Measurements from ENCODE around the gene STOML3.
"Not testable (repeated sequence)": the region's sequence is repeated elsewhere in the genome, so short reads cannot be mapped to it uniquely, and the experiment has no call there.

Gene STOML3

DNA sequence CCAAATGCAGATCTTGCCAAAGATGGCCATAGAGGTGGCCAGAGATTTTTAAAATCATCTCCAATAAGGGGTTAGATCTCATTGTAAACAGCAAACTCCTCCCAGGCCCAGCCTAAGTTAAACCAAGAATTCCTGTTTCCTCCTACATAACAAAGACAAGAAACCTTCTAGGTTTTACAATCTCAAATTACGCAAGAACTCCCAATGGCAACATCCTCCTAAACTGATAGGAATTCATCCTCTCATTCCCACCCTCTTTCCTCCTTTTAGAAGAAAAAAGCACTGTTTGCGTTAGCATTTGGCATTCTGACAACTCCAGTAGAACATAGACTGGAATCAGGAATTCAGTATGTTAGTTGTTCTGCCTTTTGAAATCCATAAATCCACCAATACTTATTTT lies 32.7 kb upstream of the STOML3 start:
- TF ChIP-seq, protein P1, sequence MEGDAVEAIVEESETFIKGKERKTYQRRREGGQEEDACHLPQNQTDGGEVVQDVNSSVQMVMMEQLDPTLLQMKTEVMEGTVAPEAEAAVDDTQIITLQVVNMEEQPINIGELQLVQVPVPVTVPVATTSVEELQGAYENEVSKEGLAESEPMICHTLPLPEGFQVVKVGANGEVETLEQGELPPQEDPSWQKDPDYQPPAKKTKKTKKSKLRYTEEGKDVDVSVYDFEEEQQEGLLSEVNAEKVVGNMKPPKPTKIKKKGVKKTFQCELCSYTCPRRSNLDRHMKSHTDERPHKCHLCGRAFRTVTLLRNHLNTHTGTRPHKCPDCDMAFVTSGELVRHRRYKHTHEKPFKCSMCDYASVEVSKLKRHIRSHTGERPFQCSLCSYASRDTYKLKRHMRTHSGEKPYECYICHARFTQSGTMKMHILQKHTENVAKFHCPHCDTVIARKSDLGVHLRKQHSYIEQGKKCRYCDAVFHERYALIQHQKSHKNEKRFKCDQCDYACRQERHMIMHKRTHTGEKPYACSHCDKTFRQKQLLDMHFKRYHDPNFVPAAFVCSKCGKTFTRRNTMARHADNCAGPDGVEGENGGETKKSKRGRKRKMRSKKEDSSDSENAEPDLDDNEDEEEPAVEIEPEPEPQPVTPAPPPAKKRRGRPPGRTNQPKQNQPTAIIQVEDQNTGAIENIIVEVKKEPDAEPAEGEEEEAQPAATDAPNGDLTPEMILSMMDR (IDR thresholded peaks at IDR 0.05; ENCODE audit: borderline replicate concordance, insufficient read depth, low read depth, low read length), result no peak
- no peak overlapping the region for H3K4me3 ChIP-seq (ENCODE audit: low read depth, low read length)

DNA sequence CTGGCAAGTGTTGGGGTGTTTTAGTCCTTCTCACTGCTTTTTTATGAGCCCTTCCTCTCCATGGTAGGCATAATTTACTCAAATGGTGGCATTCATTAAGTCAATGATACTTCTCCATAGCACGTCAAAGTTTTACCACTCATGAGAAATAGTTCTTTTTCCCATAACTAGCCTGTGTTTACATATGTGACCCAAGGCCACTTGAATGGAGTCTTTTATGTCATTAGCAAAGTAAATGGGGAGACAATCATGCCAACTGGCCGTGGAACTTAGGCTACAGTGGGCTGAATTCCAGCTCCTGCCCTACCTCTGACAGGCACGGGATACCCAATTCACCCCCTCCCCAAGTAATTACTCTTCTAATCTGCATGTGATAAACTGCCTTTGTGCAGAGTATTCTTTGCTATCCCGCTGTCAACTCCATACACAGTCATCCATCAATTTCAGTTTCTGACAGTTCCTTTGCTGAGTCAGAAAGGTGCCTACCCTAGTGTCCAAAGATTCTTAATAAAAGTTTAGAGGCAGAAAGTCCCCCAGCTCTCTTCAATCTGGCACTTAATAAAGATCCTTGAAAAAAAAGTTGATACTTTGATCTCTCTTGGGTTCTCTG lies 30.3 kb upstream of the STOML3 start:
- no peak overlapping the region for H3K4me3 ChIP-seq (ENCODE audit: low read depth, low read length)
- TF ChIP-seq, protein P1 (IDR thresholded peaks at IDR 0.05; ENCODE audit: borderline replicate concordance, insufficient read depth, low read depth, low read length), result no peak

DNA sequence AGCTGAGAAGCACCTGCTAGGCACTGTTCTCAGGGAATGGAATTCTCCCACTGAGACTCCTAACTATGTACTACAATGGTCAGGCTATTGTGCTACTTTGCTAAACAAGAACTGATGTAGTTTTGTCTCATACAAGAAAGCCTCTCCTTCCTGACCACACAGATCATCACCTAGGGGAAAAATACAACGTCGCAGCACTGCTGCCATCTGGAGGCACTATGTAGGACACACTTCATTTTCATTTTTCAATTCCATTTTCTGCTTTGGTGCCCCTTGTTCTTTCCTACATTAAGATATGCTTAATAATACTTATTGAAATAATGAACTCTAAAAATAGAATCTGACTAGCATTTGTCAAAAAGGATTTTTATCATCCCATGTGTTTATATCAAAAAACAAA lies 26.2 kb upstream of the STOML3 start:
- TF ChIP-seq, protein P1 (IDR thresholded peaks at IDR 0.05; ENCODE audit: borderline replicate concordance, insufficient read depth, low read depth, low read length), result peak; percentile 47

DNA sequence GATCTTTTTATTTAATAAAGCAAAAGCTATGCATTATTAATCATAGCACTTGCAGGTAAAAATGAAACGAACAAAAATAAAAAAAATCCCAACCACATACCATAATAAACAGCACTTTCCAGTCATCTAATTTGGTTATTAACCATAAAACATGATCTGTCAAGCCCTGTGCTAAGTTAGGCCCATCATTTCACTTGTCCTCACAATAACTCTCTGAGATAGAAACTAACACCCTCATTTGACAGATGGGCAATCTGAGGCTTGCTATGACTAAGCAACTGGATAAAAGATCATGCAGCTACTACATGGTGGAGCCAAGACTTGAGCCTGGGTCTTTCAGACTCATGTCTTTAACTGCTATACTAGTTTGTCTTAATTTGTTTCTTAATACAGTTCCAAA lies 25.5 kb upstream of the STOML3 start:
- no peak overlapping the region for H3K4me3 ChIP-seq (ENCODE audit: low read depth, low read length)
- TF ChIP-seq, protein P1 (IDR thresholded peaks at IDR 0.05; ENCODE audit: borderline replicate concordance, insufficient read depth, low read depth, low read length), result no peak

More for the DNA sequence above, 26.2 kb upstream of the STOML3 start:
- no peak overlapping the region for H3K4me3 ChIP-seq (ENCODE audit: low read depth, low read length)

DNA sequence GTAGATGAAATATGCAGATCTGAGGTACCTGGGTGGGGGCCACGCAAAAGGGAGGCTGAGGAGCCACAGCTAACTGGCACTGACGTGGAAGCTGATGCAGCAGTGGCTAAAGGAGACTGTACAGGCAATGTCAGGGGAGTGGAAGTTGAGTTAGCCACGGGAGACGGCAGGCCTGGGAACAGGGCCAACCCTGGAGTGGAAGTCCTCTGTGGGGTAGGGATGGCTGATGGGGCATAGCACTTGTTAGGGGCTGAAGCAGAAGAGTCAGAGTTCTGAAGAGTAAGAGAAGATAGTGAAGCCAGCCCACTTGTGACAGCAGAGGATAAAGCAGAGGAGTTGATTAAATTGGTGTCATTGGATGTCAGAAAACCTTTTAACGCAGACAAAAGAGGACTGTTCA lies 22.8 kb upstream of the STOML3 start:
- TF ChIP-seq, protein P1 (IDR thresholded peaks at IDR 0.05; ENCODE audit: borderline replicate concordance, insufficient read depth, low read depth, low read length), result no peak
- H3K4me3 ChIP-seq (ENCODE audit: low read depth, low read length), result no peak overlapping the region

DNA sequence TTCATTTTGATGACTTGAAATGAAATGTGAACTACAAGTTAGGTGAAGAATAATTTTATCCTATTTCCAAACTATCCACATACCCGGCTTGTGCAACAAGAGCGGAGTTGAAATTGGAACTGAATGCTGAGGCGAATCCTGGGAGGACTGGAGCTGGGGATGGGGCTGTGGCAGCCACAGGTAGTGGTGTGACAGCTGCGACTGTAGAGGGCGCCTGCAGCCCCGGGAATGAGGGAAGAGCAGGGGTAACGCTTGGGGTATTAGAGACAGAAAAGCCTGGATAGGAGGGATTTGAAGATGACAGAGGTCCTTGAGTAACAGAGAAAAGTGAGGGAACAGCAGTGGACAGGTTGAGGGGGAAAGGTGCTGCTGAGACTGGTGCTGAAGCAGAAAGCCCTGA lies 22.0 kb upstream of the STOML3 start:
- H3K4me3 ChIP-seq (ENCODE audit: low read depth, low read length), result no peak overlapping the region
- TF ChIP-seq, protein P1 (IDR thresholded peaks at IDR 0.05; ENCODE audit: borderline replicate concordance, insufficient read depth, low read depth, low read length), result no peak

DNA sequence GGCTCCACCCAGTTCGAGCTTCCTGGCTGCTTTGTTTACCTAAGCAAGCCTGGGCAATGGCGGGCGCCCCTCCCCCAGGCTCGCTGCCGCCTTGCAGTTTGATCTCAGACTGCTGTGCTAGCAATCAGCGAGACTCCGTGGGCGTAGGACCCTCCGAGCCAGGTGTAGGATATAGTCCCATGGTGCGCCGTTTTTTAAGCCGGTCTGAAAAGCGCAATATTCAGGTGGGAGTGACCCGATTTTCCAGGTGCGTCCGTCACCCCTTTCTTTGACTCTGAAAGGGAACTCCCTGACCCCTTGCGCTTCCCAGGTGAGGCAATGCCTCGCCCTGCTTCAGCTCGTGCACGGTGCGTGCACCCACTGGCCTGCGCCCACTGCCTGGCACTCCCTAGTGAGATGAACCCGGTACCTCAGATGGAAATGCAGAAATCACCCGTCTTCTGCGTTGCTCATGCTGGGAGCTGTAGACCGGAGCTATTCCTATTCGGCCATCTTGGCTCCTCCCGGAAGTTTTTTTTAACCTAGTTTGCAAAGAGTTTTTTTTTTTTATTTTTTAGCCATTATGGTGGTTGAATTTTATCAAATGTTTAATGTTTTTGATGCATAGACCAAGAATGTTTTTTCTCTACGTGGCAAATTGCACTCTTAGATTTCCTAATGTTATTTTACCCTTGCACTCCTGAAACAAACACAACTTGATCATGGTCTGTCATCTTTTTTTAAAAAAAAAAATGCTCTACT lies 15.9 kb upstream of the STOML3 start:
- not testable (repeated sequence) for H3K4me3 ChIP-seq (ENCODE audit: low read depth, low read length)

Data from GM12875 (cell line).